Ramos (cell line): ENCODE measurements around the gene FFAR2.
"Not testable (repeated sequence)": the region's sequence is repeated elsewhere in the genome, so short reads cannot be mapped to it uniquely, and the experiment has no call there.

ENCODE experiments used
- in situ Hi-C: fragments of 300-500 bp; cut with MboI; formaldehyde crosslinking; loops from one replicate; pipeline ENCODE4 v1.14.3; 2022; ENCODE audit warnings: low sequenced_read_pairs; ENCODE audit not compliant: unreplicated experiment

Gene FFAR2

GRCh38 chr19:35451338-35452096, 3.5 kb downstream of the FFAR2 start:
- in situ Hi-C loops: no loop called here

- in situ Hi-C loops: no loop called here
Observed at GRCh38 chr19:35454663-35455062, 6.6 kb downstream of the FFAR2 start.

- in situ Hi-C loops: no loop called here
Observed at GRCh38 chr19:35455616-35456201, 7.7 kb downstream of the FFAR2 start.

GRCh38 chr19:35457173-35457572, 9.1 kb downstream of the FFAR2 start:
- in situ Hi-C loops: no loop called here

- in situ Hi-C loops: no loop called here
Observed at GRCh38 chr19:35458192-35458591, 10.1 kb downstream of the FFAR2 start.

GRCh38 chr19:35458731-35459391, 10.8 kb downstream of the FFAR2 start:
- in situ Hi-C loops: no loop called here

- in situ Hi-C loops: no loop called here
Observed at GRCh38 chr19:35459414-35460082, 11.5 kb downstream of the FFAR2 start.

GRCh38 chr19:35460608-35461007, 12.6 kb downstream of the FFAR2 start:
- in situ Hi-C loops: no loop called here

GRCh38 chr19:35461060-35461459, 13.0 kb downstream of the FFAR2 start:
- in situ Hi-C loops: no loop called here

GRCh38 chr19:35461788-35462187, 13.7 kb downstream of the FFAR2 start:
- in situ Hi-C loops: not testable (repeated sequence)

GRCh38 chr19:35462476-35462953, 14.5 kb downstream of the FFAR2 start:
- in situ Hi-C loops: no loop called here

- in situ Hi-C loops: not testable (repeated sequence)
Observed at GRCh38 chr19:35462956-35463355, 14.9 kb downstream of the FFAR2 start.

- in situ Hi-C loops: loop anchor here (5.0 kb wide), 1 partner anchor 194 kb away; no protein-coding TSS in a partner anchor
Observed at GRCh38 chr19:35466259-35466658, 18.2 kb downstream of the FFAR2 start.

GRCh38 chr19:35468637-35469036, 20.6 kb downstream of the FFAR2 start:
- in situ Hi-C loops: loop anchor here (5.0 kb wide), 1 partner anchor 196 kb away; no protein-coding TSS in a partner anchor

GRCh38 chr19:35470128-35470527, 22.1 kb downstream of the FFAR2 start:
- in situ Hi-C loops: no loop called here

GRCh38 chr19:35471075-35471474, 23.0 kb downstream of the FFAR2 start:
- in situ Hi-C loops: not testable (repeated sequence)

GRCh38 chr19:35471946-35472345, 23.9 kb downstream of the FFAR2 start:
- in situ Hi-C loops: no loop called here

- in situ Hi-C loops: no loop called here
Observed at GRCh38 chr19:35474104-35474503, 26.0 kb downstream of the FFAR2 start.

- in situ Hi-C loops: not testable (repeated sequence)
Observed at GRCh38 chr19:35474594-35474993, 26.5 kb downstream of the FFAR2 start.

GRCh38 chr19:35476149-35476548, 28.1 kb downstream of the FFAR2 start:
- in situ Hi-C loops: no loop called here
